ENCODE measurements around the gene SLC22A17. TPM values are rescaled to one million over a fixed set of nuclear protein-coding genes. Genes with fewer than 3 reads are reported as not detected.
"Not testable (repeated sequence)": the region's sequence is repeated elsewhere in the genome, so short reads cannot be mapped to it uniquely, and the experiment has no call there.

Gene SLC22A17
- total RNA-seq (2014; rRNA removed; shearing (Covaris generic)) = 21.3 and 25.9 TPM in 2 replicates

DNA sequence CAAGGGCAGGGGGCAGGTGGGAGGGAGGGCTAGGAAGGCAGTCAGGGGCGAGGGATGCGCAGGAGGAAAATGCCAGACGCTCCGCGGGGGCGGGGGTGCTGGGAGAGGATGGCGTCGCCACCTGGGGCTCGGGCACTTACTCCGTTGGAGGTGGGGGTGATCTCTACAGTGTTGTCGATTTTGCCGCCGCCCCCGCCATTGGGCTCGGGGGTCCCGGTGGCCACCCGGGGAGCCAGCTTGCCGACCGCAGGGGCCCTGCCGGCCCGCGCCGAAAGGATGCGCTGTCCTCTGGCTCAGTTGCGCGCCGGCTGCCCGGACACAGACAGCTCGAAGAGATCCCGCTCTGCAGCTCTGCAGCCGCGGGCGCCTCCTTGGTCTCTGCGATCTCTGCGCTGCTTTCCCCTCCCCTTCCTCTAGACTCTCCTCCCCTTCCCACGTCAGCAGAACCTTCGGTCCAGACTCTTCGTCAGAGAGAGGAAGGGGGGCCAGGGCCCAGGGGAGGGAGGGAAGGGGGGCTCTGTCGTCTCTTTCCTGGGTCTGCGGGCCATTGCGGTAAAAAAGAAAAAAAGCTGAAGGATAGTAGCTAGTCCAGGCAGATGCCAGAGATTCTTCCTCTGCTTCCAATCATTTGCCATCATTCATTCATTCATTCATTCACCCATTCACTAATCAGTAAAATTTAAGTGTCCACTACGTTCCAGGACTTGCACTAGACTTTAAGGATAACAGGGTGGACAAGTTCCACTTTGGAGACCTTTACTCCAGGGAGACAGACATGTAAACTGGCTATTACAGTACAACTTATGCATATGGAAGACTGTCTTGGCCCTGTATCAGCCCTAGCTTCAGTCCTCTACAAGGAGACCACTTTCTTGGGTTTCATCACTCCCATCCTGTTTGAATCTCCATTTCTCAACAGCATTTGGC, at the start of gene SLC22A17:
TSS of gene SLC22A17 (minus strand) at position 382 of the 927 bp plus-strand sequence.
- DNase-seq (ENCODE audit: low spot score) = peak; percentile 96

DNA sequence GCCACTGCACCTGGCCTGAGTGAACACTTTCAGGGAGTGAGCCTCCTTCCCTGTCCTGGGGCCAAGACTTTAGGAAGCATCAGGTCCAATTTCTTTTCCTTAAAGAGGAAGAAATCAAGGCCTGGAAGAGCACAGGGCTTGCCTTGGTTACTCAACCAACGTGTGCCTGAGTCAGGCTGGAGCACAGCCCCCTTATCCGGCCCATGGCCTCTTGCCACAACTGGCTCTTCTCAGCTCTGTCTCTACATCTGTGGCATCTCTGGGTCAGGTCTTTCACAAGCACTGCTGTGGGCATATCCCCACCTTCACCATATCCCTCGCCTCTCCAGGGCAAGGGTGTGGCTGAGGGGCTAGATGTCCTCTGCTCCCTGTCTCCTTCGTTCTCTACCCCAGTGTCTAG, 48.6 kb upstream of the SLC22A17 start:
- in situ Hi-C loops (cut with HindIII; ENCODE audit: low sequenced_read_pairs) = no loop called here

More for the DNA sequence above, at the start of gene SLC22A17:
- in situ Hi-C loops (cut with HindIII; ENCODE audit: low sequenced_read_pairs) = no loop called here

DNA sequence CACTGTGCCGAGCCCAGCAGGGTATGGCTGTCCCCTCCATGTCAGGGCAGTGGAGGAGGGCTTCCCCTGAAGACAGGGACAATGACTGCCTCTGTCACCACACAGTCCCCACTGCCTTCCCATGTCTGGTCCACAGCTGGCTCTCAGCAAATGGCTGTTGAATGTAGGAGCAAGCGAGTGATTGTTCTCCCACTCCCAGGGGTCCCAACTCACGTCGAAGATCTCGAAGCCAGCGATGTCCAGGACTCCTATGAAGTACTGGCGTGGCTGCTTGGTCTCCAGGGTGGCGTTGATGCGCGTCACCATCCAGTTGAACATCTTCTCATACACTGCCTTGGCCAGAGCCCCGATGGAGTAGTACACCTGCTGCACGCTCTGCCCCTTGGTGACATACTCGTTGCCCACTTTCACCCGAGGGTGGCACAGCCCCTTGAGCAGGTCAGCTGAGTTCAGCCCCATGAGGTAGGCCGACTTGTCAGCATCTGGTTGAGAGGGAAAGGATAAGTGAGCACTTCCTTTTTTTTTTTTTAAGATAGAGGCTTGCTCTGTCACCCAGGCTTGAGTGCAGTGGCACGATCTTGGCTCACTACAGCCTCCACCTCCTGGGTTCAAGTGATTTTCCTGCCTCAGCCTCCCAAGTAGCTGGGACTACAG, 47.9 kb upstream of the SLC22A17 start:
- not testable (repeated sequence) for DNase-seq (ENCODE audit: low spot score)

More for the DNA sequence above, 48.6 kb upstream of the SLC22A17 start:
- no peak for DNase-seq (ENCODE audit: low spot score)

GRCh38 chr14:23399591-23399990, 46.9 kb upstream of the SLC22A17 start:
- in situ Hi-C loops (cut with HindIII; ENCODE audit: low sequenced_read_pairs) = no loop called here

More for the DNA sequence above, 47.9 kb upstream of the SLC22A17 start:
- in situ Hi-C loops (cut with HindIII; ENCODE audit: low sequenced_read_pairs) = not testable (repeated sequence)

DNA sequence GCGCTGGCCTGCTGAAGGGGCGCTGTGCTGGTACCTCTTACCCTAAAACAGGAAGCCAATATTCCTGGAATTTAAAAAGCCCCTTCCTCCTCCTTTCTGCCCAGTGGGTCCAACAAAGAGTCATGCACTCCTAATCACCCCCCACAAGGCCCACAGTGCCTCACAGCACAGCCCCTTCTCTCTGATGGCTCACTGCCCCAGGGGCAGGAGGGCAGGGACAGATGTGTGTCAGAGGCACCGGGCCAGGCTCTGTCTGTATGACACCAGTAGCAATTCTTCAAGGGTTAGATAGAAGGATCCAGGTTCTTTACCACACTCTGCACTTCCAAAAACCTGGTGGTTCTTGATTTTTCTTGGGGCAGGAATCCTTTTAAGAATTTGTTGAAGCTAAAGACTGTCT, 46.4 kb upstream of the SLC22A17 start:
- in situ Hi-C loops (cut with HindIII; ENCODE audit: low sequenced_read_pairs) = no loop called here

More at GRCh38 chr14:23399591-23399990, 46.9 kb upstream of the SLC22A17 start:
- DNase-seq (ENCODE audit: low spot score) = no peak

GRCh38 chr14:23398348-23398747, 45.7 kb upstream of the SLC22A17 start:
- DNase-seq (ENCODE audit: low spot score) = no peak
- in situ Hi-C loops (cut with HindIII; ENCODE audit: low sequenced_read_pairs) = no loop called here

More for the DNA sequence above, 46.4 kb upstream of the SLC22A17 start:
- no peak for DNase-seq (ENCODE audit: low spot score)

GRCh38 chr14:23396781-23397407, 44.2 kb upstream of the SLC22A17 start:
- in situ Hi-C loops (cut with HindIII; ENCODE audit: low sequenced_read_pairs) = no loop called here

DNA sequence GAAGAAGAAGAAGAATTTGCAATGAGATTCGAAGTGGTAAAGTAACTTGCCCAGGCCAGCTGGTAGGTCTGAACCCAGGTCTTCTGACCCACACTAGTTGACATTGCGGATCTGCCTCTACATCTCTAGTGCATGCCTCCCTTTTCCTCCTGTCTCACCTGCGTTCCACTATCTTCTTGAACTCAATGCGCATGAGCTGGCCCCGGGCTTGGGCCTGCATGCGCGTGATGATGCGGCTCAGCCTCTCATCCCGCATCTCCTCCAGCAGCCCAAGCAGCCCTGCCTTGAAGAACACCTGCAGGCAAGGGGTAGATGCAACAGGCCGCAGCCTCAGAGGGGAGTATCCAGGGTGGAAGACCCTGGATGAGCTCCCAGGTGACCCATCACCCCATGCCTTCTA, 43.4 kb upstream of the SLC22A17 start:
- no peak for DNase-seq (ENCODE audit: low spot score)
- in situ Hi-C loops (cut with HindIII; ENCODE audit: low sequenced_read_pairs) = no loop called here

More at GRCh38 chr14:23396781-23397407, 44.2 kb upstream of the SLC22A17 start:
- DNase-seq (ENCODE audit: low spot score) = no peak

- DNase-seq (ENCODE audit: low spot score) = no peak
- in situ Hi-C loops (cut with HindIII; ENCODE audit: low sequenced_read_pairs) = no loop called here
Measured at GRCh38 chr14:23392613-23393012, 39.9 kb upstream of the SLC22A17 start.

GRCh38 chr14:23389871-23390270, 37.2 kb upstream of the SLC22A17 start:
- in situ Hi-C loops (cut with HindIII; ENCODE audit: low sequenced_read_pairs); DNase-seq (ENCODE audit: low spot score): not testable (repeated sequence)

- DNase-seq (ENCODE audit: low spot score) = no peak
- in situ Hi-C loops (cut with HindIII; ENCODE audit: low sequenced_read_pairs) = no loop called here
Measured at GRCh38 chr14:23389396-23389795, 36.7 kb upstream of the SLC22A17 start.

DNA sequence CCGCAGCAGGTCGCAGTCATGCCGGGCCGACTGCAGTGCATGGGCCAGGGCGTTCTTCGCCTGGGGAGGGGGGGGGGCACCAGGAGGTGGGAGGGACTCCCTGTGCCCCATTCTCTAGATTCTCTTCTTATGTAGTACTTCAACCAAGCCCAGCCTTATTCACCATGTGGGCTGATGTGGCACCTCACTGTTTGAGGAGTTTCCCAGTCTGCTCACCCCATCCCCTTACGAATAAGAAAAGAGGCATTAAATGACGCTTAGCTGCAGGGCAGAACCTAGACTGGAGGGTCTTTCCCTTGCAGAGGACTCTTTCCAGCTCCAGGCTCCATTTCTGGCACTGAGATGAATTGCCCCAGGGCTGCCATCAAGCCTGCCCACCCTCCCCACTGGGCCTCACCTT, 36.3 kb upstream of the SLC22A17 start:
- DNase-seq (ENCODE audit: low spot score) = no peak

GRCh38 chr14:23387916-23388882, 35.5 kb upstream of the SLC22A17 start:
- DNase-seq (ENCODE audit: low spot score) = no peak

More for the DNA sequence above, 36.3 kb upstream of the SLC22A17 start:
- in situ Hi-C loops (cut with HindIII; ENCODE audit: low sequenced_read_pairs) = no loop called here

GRCh38 chr14:23386999-23387398, 34.3 kb upstream of the SLC22A17 start:
- in situ Hi-C loops (cut with HindIII; ENCODE audit: low sequenced_read_pairs) = no loop called here
- no peak for DNase-seq (ENCODE audit: low spot score)

More at GRCh38 chr14:23387916-23388882, 35.5 kb upstream of the SLC22A17 start:
- in situ Hi-C loops (cut with HindIII; ENCODE audit: low sequenced_read_pairs) = no loop called here

DNA sequence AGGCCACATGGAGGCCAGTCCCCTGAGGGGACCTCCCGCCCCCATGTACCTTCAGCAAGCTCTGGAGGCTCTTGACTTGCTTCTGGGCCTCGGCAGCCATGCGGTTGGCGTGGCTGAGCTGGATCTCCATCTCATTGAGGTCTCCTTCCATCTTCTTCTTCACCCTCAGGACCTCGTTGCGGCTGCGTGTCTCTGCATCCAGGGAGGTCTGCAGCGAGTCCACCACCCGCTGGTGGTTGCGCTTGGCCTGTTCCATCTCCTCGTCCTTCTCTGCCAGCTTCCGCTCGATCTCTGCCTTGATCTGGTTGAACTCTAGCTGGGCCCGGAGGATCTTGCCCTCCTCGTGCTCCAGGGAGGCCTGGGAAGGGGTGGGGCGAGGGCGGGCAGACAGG, 33.6 kb upstream of the SLC22A17 start:
- DNase-seq (ENCODE audit: low spot score); in situ Hi-C loops (cut with HindIII; ENCODE audit: low sequenced_read_pairs): not testable (repeated sequence)

DNA sequence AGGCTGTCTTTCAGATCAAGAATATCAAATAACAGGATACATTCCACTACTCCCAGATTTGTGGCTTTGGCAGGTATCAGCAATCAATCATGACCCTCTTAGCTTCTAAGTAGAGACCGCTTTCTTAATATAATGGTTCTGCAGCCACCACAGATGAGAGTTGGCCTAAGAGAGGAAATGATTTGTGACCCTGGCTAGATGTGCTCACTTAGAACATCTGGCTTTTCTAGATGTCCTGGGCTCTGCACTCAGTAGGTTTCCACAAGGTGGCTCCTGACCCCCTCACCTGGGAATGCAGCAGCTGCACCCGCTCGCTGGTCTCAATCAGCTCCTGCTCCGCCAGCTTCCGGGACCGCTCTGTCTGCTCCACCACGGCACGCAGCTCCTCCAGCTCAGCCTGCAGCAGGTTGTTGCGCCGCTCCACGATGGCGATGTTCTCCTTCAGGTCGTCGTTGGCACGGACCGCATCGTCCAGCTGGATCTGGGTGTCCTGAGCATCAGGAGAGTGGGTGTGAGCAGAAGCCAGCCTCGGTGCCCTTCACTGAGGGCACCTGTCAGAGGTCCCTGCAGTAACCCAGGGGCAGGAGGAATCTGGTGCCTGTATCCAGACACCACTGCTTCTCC, 33.1 kb upstream of the SLC22A17 start:
- no peak for DNase-seq (ENCODE audit: low spot score)
- in situ Hi-C loops (cut with HindIII; ENCODE audit: low sequenced_read_pairs) = no loop called here

GRCh38 chr14:23385244-23385641, 32.6 kb upstream of the SLC22A17 start:
- no peak for DNase-seq (ENCODE audit: low spot score)
- in situ Hi-C loops (cut with HindIII; ENCODE audit: low sequenced_read_pairs) = no loop called here

Data from G401 (cell line).